ENCODE results near the gene RANBP3.

The RANBP3 gene

GRCh38 chr19:5934774-5935472 lies 43.0 kb downstream of the RANBP3 start:
- H3K27ac ChIP-seq (ENCODE audit: low read length): no peak overlapping the region
- ATAC-seq (ENCODE audit: insufficient read depth, low read depth) (no peak), DNase-seq (no peak)
- H3K79me2 ChIP-seq (ENCODE audit: insufficient read depth, low read length): peaks cover 77% of the 10 kb centered on the region
- H4K20me1 ChIP-seq (ENCODE audit: insufficient read depth, low read length): peaks cover 66% of the 10 kb centered on the region
- H3K9me3 ChIP-seq (ENCODE audit: insufficient read depth, low read length, severe bottlenecking): no peaks in the 10 kb centered on the region
- no peak overlapping the region for H3K4me2 ChIP-seq (ENCODE audit: insufficient read depth, low read length)
- no peak overlapping the region for H3K9ac ChIP-seq (ENCODE audit: low read depth, low read length)
- no peaks in the 10 kb centered on the region for H3K27me3 ChIP-seq (ENCODE audit: insufficient read depth, low read length, poor library complexity)
- H3K36me3 ChIP-seq (ENCODE audit: insufficient read depth, low read length): peaks cover 85% of the 10 kb centered on the region
- TF ChIP-seq EZH2 (IDR thresholded peaks at IDR 0.05; ENCODE audit: borderline replicate concordance, low read depth, low read length, severe bottlenecking): no peak
- TF ChIP-seq, protein P1, sequence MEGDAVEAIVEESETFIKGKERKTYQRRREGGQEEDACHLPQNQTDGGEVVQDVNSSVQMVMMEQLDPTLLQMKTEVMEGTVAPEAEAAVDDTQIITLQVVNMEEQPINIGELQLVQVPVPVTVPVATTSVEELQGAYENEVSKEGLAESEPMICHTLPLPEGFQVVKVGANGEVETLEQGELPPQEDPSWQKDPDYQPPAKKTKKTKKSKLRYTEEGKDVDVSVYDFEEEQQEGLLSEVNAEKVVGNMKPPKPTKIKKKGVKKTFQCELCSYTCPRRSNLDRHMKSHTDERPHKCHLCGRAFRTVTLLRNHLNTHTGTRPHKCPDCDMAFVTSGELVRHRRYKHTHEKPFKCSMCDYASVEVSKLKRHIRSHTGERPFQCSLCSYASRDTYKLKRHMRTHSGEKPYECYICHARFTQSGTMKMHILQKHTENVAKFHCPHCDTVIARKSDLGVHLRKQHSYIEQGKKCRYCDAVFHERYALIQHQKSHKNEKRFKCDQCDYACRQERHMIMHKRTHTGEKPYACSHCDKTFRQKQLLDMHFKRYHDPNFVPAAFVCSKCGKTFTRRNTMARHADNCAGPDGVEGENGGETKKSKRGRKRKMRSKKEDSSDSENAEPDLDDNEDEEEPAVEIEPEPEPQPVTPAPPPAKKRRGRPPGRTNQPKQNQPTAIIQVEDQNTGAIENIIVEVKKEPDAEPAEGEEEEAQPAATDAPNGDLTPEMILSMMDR (IDR thresholded peaks at IDR 0.05; ENCODE audit: borderline replicate concordance, extremely low read depth, low read length, poor library complexity, severe bottlenecking): no peak
- H3K4me1 ChIP-seq (ENCODE audit: insufficient read depth, low read length): no peaks in the 10 kb centered on the region
- no peak overlapping the region for H3K4me3 ChIP-seq (ENCODE audit: low read depth in 1 of 2, low read length in 2 of 2)
- H2AFZ ChIP-seq (ENCODE audit: low read depth, low read length): no peak overlapping the region

GRCh38 chr19:5934069-5934401 lies 43.9 kb downstream of the RANBP3 start:
- H3K4me3 ChIP-seq (ENCODE audit: low read depth in 1 of 2, low read length in 2 of 2): no peak overlapping the region
- no peak for TF ChIP-seq EZH2 (IDR thresholded peaks at IDR 0.05; ENCODE audit: borderline replicate concordance, low read depth, low read length, severe bottlenecking)
- TF ChIP-seq, protein P1 (IDR thresholded peaks at IDR 0.05; ENCODE audit: borderline replicate concordance, extremely low read depth, low read length, poor library complexity, severe bottlenecking): no peak
- ATAC-seq (ENCODE audit: insufficient read depth, low read depth): no peak
- no peak for DNase-seq
- H3K4me2 ChIP-seq (ENCODE audit: insufficient read depth, low read length): no peak overlapping the region
- H3K9ac ChIP-seq (ENCODE audit: low read depth, low read length): no peak overlapping the region
- no peaks in the 10 kb centered on the region for H3K9me3 ChIP-seq (ENCODE audit: insufficient read depth, low read length, severe bottlenecking)
- H3K4me1 ChIP-seq (ENCODE audit: insufficient read depth, low read length): no peaks in the 10 kb centered on the region
- H4K20me1 ChIP-seq (ENCODE audit: insufficient read depth, low read length): peaks cover 65% of the 10 kb centered on the region
- H3K79me2 ChIP-seq (ENCODE audit: insufficient read depth, low read length): peaks cover 68% of the 10 kb centered on the region
- peaks cover 85% of the 10 kb centered on the region for H3K36me3 ChIP-seq (ENCODE audit: insufficient read depth, low read length)
- H3K27me3 ChIP-seq (ENCODE audit: insufficient read depth, low read length, poor library complexity): no peaks in the 10 kb centered on the region
- H3K27ac ChIP-seq (ENCODE audit: low read length): no peak overlapping the region
- no peak overlapping the region for H2AFZ ChIP-seq (ENCODE audit: low read depth, low read length)

DNA sequence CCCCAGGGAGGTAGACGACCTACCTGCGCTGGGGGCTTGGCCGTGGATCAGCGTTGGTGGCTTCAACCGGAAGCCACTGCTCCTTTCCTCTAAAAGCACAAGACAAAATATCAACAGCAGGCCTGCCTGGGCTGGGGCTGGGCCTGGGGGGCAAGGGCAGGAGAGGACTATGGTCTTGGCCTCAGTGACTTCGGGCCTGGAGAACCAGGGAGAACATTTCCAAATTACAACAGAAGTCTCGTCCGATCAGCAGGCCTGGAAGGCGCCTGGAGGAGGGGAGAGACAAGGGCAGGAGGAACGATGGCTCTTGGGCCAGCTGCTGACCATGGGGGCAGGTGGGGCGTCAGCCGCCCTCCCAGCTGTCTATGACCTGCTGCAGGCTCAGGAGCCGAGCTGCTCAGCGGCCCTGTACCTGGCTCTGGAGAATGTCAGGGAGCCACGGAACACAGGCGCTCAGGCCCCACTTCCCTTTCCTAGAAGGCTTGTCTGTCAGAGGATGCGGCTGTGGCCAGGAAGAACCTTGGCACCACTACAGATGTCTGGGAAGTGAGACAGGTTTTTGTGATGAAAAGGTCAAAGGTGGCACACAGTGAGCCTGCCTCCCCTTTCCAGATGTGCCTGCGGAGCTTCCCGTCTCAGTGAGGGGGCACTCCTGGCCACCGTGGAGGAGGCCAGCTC lies 44.4 kb downstream of the RANBP3 start:
- Histone ChIP-seq H4K20me1 (ENCODE audit: insufficient read depth, low read length) (peaks cover 65% of the 10 kb centered on the region), H3K27me3 (ENCODE audit: insufficient read depth, low read length, poor library complexity) (no peaks in the 10 kb centered on the region), H2AFZ (ENCODE audit: low read depth, low read length) (no peak overlapping the region), H3K4me1 (ENCODE audit: insufficient read depth, low read length) (no peaks in the 10 kb centered on the region), H3K4me2 (ENCODE audit: insufficient read depth, low read length) (no peak overlapping the region), H3K9ac (ENCODE audit: low read depth, low read length) (no peak overlapping the region), H3K4me3 (ENCODE audit: low read depth in 1 of 2, low read length in 2 of 2) (no peak overlapping the region), H3K9me3 (ENCODE audit: insufficient read depth, low read length, severe bottlenecking) (no peaks in the 10 kb centered on the region), H3K36me3 (ENCODE audit: insufficient read depth, low read length) (peaks cover 88% of the 10 kb centered on the region), H3K27ac (ENCODE audit: low read length) (no peak overlapping the region), H3K79me2 (ENCODE audit: insufficient read depth, low read length) (peaks cover 63% of the 10 kb centered on the region)
- TF ChIP-seq EZH2 (IDR thresholded peaks at IDR 0.05; ENCODE audit: borderline replicate concordance, low read depth, low read length, severe bottlenecking): no peak
- TF ChIP-seq, protein P1 (IDR thresholded peaks at IDR 0.05; ENCODE audit: borderline replicate concordance, extremely low read depth, low read length, poor library complexity, severe bottlenecking): no peak
- ATAC-seq (ENCODE audit: insufficient read depth, low read depth) (no peak), DNase-seq (no peak)
